NCI-H2029 (cell line): Measurements from ENCODE around the gene TTC33.
"Not testable (repeated sequence)": the region's sequence is repeated elsewhere in the genome, so short reads cannot be mapped to it uniquely, and the experiment has no call there.

Experiments
- DNase-seq: peaks from one replicate; lab custom pipeline; 2025; lab: John Stamatoyannopoulos, UW

Gene TTC33

DNA sequence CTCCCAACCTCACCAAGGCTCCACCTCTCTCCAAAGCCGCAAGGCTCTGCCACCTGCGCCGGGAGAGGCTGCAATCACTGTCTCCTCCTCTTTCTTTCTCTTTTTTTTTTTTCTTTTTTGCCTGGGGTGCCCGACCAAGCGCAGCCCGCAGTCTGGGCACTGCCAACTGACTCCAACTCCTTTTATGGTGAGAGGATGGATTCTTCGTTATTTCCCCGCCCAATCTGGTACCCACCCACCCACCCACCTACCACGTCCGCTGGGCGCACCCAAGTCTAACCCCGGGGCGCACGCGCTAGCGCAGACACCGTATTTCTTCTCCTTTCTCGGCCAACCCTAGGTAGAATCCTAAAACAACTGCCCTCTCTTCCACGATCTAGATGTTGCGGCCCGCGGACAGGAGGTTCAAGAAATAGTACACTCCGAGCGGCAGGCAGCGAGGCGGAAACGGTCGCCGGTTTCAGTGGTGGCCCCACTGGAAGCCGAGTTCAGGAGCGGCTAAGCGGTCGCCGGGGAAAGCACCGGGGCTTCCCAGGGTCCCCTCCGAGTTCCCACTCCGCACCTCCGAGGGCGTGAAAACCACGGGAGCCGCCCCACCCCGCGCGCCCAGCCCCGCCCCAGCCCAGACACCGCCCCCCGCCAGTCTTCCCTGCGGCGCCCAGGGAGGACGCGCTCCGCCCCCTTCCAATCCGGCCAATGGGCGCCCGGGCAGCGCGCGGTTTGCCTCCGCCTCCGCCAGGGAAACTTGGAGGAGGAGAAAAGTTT is 76.4 kb downstream of the TTC33 start:
- DNase-seq, result peak; percentile 52

DNA sequence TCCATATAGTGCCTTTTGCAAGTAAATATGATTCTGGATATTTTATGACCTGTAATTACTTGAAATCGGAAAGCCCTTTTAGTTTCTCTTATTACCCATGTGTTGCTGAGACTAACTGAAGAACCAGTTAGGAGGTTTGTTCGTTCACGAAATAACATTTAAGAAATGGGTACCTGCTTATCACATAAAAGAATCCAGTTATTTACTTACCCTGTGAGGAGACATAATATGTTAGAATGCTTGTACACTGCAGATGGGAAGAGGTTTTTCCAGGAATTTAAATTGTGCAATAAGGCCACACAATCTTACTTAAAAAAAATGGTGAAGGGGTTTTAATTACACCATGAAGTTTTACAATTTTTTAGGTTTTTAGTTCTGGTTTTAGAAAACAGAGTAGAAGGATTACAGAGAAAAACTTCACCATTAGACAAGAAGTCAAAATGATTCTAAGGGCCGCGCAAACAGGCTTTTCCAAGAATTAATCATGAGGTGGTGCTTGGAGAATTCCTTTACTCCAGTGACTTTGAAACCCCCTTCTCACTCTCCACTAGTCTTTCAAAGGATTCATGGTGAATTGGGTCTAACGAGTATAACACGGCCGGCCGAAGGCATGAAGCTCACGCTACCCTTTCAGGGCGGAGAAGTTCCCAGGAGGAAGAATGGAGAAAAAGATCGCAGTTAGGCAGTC is 77.2 kb downstream of the TTC33 start:
- DNase-seq, result no peak

DNA sequence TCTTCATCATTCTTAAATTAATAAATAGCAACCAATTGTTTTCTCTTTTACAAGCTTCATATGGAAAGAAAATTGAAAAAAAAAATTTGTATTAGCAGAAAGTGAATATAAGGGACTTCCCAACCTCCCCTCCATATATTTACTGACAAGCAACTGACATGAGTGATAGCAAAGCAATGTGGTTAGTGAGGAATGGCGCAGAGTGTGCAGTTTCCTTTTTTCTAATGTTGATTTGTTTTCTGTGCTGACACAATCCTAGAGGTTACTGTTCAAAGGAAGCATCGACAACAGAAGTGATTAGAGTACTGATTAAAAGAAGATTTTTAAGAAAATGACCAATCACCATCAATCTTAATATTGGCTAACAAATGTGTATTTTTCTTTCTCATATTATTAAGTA is 77.7 kb downstream of the TTC33 start:
- DNase-seq, result no peak

DNA sequence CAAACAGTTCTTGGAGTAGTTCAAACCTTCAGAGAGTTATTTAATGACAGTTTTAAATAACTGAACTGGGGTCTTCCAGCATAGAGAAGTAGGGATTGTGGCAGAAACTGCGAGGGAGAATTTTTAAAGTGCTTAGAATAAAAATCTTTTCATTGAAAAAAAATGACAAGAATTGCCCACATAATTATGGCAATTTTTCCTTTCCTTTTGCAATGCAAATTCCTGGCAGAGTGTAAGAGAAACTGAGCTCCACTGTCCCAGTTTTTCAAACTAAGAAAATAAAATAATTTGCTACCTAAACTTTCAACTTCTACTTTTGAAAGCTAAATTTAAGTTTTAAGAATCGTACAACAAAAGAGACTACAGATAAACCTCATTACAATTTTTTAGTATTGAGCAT is 78.3 kb downstream of the TTC33 start:
- no peak for DNase-seq

DNA sequence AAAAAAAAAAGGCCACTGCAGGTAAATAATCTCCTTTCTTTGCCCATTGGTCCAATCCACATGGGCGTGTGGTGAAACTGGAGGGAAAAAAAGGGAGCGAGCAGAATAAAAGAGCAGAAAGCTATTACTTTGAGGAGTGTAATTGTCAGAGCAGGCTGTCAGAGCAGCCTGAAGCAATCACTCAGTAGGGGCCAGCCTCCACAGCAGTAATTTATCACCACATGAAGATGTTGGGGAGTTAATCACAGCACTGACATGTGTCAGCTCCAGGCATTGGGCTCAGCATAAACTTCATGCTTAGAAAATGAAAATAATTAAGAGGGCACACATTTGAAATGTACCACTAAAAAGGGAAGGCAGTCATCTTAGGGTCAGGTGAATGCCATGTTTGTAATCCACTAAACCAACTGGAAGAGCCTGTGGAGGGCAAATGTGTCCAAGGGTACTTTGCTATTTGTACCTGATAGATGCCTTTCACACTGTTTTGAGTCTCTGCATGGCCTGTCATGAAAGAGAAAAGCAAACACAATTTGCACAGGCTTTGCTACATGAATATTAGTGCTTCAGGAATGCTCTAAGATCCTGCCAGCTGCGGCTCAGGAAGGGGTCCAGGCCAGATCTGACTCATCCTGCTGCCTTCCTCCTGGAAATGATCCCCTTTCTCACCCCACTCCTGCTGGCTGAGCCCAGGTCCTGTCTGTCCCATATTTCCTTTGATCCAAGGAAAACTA is 79.0 kb downstream of the TTC33 start:
- DNase-seq, result no peak

DNA sequence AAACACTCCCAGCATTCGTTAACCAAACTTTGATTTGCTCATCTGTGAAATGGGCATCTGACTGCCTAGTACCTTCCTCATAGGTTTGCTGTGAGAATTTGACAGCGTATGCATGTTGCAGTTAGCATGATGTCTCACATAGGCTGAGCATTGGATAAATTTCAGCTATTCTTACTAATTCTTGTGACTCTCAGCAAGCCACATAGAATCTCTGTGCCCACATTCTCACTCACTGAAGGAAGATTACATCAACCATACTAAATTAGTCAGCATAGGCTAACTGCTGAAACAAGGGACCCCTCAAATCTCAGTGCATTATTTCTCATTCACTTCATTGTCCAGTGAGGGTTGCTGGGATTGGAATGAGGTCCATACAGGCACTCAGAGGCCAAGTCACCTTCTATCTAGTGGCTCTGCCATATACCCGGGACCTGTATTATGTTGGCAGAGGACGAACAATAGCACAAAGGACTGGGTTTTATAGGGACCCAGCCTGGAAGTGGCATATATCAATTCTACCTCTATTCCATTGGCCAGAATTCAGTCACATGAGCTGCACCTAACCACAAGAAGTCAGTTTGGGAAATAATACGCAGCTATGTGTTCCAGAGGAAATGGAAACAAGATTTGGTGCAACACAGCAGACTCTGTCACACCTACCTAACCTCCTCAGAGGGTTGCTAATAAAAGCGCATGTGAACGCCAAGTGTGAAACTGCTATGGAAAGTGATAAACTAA is 80.2 kb downstream of the TTC33 start:
- no peak for DNase-seq

DNA sequence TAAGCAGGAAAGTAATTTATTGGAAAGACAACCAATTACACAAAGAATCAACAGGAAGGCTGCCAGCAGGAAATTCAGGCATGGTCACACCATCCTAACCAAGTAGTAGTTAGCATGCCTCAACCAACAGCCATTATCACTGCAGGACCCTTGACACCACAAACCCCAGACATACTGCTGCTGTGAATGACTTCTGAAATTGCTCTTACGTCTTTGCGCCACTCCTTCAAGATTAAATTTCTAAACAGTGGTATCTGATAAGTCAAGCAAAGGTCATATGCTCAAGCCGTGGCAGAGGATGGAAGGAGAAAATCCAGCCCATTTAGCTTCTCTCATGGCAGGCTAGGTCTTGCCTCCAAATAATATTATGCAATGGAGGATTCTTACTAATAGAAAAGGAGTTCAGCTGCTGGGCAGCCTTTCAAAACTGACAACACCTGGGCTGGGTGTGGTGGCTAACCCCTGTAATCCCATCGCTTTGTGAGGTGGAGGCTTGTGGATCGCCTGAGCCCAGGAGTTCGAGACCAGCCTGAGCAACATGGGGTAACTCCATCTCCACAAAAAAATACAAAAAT is 81.0 kb downstream of the TTC33 start:
- DNase-seq, result no peak

DNA sequence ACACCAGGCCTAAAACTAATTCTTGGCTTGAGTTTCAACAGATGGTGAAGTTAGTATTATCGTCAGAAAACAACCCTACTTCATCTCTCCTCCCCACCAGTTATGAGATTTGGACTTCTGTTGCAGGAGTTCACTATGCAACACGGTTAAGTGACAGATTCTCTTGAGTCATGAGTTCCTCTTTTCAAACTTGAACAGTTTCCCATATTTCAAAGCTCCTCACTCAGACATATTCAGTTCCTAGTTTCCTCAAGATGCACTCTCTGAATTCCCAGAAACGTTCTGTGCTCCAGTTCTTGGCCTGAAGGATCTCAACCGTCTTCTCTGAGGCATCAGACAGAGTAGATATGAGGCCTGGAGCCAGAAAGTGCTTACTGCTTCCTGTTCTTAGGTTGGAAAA is 83.3 kb downstream of the TTC33 start:
- DNase-seq, result no peak

DNA sequence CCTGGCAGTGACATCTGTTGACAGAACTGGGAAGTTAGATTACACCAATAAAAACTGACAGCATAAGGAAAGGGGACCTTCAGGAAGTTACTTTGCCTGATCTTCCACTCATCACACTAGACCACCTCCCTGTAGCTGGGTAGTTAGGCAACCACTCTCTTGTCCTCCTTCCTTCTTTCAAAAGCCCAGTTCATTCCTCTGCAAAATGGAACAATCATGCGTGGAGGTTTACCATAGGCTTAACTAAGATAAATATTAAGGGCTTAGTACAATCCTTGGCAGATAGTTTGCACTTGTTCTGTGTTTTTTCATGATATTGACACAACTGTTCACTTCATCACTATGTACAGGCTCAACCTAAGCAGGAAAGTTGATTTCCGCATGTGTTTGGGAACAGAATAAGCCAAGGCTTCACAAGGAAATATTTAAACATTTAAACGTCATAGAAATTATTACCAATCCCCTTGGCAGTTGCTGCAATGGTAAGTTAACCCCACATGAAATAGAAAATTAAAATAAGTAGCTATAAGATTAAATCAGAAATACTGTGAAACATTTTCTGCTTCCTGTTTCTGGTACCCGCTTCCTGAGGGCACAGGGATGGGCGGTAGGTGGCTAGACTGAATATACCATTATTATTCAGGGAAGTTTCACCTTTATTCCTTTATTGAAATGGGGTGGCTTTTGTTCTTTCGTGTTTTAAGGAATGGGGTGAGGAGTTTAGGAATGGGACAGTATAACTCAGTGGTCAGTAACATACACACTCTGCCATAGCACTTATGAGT is 86.0 kb downstream of the TTC33 start:
- no peak for DNase-seq

DNA sequence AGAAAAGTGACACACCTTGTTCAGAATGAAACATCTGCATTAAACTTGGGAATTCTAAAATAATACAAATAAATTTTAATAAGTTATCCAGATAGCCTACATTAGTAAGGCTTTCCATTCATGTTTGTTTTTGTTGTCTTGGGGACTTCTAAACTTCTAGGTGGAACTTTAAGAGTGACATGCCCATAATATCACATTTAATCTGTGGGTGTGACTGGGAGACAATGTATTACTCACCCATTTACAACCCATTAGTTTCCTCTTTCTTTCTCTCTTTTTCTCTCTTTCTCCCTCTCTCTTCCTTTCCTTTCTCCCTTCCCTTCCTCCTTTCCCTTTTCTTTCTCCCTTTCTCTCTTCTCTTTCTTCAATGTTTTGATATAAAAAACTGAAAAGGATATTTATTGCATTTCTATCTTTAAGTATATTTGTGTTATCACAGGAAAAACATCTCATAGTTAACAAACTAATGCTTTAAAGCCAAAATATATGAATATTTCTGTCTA is 88.5 kb downstream of the TTC33 start:
- no peak for DNase-seq

DNA sequence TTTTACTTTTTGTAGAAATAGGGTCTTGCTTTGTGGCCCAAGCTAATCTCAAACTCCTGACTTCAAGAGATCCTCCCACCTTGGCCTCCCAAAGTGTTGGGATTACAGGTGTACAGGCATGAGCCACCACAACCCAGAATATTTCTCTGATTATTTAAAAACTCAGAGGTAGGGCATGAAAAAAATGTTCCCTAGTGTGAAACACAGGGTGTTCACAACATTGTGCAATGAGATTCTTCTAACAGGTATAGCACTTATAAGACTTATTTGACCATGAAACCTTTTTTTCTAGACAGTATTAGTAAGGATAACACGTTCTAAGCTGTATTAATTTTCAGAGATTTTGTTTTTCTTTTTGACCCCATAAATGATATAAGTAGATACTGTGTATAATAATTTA is 89.1 kb downstream of the TTC33 start:
- no peak for DNase-seq

DNA sequence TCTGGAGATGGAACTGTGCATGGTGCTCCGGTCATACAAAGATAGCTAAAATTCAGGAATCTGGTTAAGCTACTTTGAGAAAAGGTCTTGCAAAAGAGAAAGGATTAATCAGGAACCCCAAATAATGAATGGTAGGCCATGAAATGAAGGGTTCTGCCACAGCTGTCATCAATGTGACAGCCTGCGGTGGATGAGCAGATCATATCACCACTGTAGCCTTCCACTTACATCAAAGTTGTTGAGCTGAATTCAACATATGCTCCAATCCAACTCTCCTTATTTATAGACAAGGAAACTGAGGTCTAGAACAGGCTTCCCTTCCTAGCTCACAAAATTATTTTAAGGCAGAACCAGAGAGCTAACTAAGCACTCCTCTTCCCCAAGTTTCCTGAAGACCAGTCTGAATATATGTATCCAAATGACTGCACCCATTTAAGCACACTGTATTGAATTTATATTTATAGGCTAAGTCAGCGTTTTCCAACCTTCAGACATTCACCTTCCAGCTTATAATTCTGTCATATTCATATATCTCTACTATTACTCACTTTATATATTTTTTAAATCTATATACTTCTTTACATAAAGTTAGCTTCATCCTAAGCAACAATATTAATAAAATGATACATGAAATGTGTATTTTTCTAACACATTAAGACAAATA is 90.0 kb downstream of the TTC33 start:
- no peak for DNase-seq

DNA sequence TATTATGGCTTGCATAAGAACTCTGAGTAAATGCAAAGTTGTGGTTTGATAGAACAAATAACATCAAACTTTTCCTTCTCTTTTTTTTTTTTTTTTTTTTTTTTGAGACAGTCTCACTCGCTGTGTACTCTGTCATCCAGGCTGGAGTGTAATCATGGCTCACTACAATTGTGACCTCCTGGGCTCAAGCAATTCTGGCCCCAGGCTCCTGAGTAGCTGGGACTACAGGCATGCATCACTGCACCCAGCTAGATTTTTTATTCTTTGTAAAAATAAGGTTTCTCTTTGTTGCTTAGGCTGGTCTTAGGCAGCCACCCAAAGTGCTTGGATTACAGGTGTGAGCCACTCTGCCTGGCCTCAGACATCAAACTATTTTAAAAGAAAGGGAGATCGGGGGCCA is 95.0 kb downstream of the TTC33 start:
- DNase-seq, result no peak

DNA sequence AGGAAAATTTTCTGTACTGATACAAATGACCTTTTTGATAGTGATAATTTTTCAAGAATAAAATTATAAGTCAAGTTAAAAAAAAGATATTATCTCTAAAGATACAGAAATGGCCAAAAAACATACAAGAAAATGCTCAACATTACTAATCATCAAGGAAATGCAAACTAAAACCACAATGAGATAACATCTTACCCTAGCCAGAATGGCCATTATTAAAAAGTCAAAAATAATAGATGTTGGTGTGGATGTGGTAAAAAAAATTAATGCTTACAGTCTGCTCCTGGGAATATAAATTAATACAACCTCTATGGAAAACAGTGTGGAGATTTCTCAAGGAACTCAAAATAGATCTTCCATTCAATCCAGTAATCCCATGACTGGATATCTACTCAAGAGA is 99.0 kb downstream of the TTC33 start:
- no peak for DNase-seq

DNA sequence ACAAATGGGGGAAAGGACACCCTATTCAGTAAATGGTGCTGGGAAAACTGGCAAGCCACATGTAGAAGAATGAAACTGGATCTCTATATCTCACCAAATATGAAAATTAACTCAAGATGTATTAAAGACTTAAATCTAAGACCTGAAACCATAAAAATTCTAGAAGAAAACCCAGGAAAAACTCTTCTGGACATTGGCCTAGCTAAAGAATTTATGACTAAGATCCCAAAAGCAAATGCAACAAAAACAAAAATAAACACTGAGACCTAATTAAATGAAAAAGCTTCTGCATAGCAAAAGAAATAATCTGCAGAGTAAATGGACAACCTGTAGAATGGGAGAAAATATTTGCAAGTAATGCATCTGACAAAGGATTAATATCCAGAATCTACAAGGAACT is 99.7 kb downstream of the TTC33 start:
- DNase-seq, result not testable (repeated sequence)

DNA sequence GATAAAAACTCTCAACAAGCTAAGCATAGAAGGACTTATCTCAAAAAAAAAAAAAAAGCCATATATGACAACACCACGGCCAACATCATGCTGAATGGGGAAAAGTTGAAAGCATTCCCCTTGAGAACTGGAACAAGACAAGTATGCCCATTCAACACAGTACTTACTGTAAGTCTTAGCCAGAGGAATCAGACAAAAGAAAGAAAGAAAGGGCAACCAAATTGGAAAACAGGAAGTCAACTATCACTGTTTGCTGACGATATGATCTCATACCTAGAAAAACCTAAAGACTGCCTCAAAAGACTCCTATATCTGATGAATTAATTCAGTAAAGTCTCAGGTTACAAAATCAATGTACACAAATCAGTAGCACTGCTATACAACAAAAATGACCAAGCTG is 100.6 kb downstream of the TTC33 start:
- no peak for DNase-seq

DNA sequence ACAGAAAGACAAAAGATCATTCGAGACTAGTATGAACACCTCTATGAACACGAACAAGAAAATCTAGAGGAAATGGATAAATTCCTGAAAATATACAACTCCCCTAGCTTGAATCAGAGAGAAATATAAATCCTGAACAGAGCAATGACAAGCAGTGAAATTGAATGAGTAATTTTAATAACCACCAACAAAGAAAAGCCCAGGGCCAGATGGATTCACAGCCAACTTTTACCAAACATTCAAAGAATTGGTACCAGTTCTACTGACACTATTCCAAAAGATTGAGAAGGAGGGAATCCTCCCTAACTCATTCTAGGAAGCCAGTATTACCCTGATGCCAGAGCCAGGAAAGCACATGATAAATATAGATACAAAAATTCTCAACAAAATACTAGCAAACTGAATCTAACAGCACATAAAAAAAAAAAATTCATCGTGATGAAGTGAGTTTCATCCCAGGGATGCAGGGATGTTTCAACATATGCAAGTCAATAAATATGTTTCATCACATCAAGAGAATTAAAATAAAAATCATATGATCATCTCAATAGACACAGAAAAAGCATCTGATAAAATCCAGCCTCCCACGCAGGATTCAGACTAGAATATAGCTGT is 101.3 kb downstream of the TTC33 start:
- DNase-seq, result no peak

DNA sequence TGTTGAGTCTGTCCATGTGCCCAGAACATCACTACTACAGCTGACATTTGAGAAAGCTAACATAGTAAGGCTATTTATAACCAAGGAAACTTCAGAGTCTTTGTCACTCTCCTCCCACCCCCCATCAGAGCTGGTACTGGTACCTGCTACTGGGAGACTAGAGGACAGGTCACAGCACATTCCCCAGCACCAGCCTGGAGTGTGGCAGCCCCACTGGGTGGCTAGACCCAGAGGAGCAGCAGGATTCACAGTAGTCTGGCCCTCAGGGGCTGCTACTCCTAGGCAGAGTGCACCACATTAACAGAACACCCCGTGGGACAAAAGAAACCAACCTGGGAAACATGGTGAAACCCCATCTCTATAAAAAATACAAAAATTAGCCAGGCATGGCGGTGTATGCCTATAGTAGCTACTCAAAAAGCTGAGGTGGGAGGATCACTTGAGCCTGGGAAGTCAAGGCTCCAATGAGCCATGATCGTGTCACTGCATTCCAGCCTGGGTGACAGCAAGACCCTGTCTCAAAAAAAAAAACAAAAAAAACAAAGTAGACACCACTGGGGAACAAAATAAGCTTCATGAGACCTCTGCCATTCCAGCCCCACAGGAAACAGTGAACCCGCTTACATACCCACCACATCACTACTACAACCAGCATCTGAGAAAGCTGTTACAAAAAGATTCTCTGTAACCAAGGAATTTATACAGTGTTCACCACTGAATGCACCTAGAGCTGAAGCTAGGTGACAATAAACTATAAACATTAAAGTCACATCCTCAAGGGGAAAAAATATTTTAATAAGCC is 102.3 kb downstream of the TTC33 start:
- no peak for DNase-seq
